HG02938 (cell line): ENCODE data around the gene DOCK1.

Experiments
- ATAC-seq: cut with Tn5 transposase; IDR thresholded peaks from one replicate; pipeline ENCODE4 v1.9.1; 2021; ENCODE audit warnings: mild to moderate bottlenecking, moderate library complexity; ENCODE audit not compliant: unreplicated experiment

The DOCK1 gene

DNA sequence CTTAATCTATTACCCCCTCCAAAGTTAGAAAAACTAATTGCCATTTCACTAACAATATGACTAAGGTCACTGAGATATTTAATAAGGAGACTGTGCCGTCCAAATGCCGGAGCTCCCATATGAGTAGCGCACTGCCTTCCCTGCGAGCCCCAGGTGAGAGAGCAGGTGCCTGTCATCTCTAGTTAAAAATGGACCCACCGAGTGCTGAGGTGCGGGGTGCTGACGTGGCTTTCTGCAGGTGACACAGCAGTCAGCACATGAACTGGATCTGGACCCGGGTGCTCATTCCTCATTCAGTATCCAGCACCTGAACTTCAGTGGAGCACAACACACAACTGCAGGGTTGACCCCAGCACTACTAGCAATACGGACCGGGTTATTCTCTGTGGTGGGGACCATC lies 505.8 kb downstream of the DOCK1 start:
- ATAC-seq, result no peak

DNA sequence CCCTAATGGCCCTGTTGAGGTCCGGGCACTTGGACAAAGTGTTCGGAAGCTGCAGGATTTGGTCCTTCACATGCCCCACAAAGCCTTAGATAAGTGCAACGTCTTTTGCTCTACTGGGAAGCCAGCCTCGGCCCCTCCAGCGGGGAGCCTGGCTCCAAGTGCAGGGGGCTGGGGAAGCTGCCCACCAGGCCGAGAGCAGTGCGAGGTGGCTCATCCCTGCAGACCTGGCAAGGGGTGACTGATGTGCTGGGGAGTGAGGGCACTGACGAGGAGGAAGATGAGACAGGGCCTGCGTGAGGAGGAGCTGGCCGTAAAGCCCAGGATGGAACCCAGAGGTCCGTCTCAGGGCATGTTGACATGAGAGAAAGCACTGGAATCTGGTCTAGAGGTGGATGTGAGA lies 508.1 kb downstream of the DOCK1 start:
- no peak for ATAC-seq

DNA sequence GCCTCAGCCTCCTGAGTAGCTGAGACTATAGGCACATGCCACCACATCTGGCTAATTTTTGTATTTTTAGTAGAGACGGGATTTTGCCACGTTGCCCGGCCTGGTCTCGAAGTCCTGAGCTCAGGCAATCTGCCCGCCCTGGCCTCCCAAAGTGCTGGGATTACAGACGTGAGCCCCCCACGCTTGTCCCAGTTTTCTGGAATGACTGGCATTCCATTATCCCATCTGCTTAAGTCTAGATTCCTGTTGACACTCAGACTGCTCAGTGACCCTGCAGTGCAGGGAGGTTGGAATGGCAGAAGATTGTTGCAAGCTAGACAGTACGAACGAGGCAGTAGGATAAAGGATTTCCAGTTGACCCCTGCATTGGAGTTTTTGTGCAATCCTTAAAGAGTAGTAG lies 508.8 kb downstream of the DOCK1 start:
- no peak for ATAC-seq

DNA sequence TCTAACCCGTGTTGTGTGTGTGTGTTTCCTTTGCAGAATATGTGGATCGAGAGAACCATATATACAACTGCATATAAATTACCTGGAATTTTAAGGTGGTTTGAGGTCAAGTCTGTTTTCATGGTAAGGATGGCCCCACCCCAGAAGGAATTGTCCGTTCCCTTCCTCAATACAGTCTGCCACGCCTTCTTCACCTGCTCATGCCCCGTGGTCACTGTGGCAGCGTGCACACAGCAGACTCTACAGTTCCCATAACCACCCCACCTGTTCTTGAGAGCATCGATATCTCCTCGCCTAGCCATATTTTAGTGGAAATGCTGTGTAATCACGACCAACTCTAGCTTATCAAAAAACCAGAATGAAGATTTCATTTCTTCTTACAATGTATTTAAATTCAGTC lies 509.9 kb downstream of the DOCK1 start:
- ATAC-seq, result no peak

DNA sequence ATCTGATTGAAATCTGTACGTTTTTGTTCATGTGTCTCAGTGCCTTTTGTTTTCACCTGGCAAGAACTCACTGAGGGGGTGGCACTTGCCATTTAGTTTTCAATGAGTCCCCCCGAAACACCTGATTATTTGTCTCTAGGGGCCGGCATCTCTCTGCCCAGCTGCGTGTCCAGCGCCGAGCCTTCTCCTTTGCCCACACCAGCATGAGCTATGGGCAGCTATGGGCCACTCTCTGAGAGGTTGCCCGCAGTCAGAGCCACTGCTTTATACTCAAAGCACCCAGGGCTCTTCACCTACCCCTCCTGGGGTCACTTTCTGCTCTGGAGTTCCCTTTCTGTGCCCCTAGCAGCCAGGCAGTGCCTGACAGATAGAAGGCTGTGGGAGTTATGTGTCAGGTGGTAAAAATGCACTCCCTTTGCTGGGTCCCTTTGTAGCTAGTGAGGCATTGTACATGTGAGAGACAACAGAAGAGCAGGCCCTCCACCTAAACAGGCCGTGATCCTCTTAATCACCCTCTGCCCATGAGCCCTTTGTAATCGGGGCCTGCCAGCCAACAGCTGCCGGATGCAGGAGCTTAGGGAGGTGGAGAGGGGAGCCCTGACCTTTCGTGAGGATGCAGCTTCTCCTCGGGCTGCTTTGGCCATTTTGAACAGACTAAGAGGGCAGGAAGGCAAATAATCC lies 510.8 kb downstream of the DOCK1 start:
- ATAC-seq, result no peak

DNA sequence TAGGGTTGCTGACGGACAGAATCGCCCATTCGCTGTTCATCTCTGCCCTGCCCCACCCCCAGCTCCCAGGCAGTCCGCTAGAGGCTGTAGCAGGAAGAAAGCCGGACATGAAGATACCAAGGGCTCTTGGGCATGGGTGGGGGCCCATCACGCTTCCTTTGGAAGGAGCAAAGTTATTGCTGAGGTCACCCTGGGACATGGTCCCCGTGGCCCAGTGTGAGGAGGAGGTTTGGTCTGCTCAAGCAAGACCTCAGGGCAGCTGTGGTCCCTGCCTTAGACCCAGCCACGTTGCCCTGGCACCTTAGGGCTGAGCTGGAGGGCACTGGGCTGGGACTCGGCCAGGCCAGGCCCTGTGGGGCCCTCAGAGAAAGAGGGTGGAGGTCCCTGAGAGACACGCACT lies 511.8 kb downstream of the DOCK1 start:
- ATAC-seq, result no peak

DNA sequence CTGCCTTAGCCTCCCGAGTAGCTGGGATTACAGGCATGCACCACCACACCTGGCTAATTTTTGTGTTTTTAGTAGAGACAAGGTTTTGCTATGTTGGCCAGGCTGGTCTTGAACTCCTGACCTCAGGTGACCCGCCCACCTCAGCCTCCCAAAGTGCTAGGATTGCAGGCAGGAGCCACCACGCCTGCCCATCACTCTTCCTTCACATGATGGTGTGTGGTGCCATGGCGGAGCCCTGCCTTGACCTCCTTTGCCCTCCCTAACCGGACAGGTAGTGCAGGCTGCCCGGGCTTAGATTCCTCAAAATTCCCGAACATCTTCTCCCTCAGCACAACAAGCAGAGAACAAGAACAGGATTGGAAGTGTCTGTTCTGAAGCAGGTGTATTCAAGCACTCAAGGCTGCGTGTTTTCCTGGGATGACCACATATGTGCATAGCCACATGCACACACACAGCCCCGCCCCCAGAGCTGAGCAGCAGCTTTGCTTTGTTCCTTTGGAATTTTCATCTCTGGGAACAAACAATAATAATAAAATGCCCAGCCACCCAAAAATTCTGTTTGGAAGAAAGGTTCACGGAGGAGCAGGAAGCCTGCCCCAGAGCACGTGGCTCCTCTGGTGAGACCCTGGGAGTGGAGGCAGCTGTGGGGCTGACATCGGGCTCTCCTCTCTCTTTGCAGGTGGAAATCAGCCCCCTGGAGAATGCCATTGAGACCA lies 512.6 kb downstream of the DOCK1 start:
- ATAC-seq, result no peak

DNA sequence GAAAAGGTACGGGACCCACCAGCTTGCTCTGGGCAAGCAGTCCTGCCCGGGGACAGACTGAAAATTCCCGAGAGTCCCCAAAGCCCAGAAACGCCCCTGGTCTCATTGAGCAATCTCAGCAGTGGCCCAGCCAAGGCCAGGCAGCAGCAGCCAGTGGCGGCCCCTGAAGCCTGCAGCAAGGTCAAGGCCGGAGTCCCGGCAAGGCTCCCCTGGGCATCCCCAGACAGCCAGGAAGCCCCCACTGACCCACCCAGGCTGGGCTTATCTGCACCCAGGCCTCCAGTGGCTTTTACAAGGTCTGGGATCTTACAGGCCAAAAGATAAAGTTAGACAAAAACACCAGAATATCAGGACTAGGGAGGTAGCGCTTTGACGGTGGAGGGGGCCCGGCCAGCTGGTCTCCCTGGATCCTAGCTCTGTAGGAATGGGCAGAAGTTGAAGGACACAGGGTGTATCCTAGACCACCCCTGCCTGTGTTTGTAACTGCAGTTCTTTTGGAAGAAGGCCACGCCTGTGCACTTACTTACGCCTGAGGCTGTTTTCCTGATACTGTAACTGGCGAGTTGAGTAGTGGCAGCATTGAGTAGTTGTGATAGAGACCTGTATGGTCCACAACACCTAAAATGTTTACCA lies 513.4 kb downstream of the DOCK1 start:
- no peak for ATAC-seq

DNA sequence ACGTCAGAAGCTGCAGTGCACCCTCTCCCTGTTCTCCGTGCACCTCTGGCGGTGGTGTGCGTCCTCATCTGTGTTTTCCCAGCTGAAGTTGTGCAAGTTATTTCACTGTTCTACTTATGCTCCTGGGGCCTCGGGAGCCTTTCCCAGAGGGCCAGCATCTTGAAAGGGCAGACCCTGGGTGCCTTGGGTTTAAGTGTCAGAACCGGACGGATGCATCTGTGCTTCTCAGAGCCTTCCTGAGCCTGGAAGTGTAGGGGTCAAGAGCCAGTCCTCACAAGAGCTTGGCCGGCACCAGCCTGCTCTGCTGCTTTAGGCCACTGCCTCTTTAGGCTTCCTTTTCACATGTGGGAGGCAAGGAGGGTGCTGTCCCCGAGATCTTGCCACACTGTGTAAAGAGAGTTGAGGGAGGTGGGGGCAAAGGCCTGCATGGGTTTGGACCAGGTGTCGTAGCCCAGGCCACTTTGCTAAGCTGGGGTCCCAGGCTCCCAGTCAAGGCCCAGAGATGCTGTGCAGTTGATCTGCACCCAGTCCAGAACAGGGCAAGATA lies 515.0 kb downstream of the DOCK1 start:
- ATAC-seq, result no peak

DNA sequence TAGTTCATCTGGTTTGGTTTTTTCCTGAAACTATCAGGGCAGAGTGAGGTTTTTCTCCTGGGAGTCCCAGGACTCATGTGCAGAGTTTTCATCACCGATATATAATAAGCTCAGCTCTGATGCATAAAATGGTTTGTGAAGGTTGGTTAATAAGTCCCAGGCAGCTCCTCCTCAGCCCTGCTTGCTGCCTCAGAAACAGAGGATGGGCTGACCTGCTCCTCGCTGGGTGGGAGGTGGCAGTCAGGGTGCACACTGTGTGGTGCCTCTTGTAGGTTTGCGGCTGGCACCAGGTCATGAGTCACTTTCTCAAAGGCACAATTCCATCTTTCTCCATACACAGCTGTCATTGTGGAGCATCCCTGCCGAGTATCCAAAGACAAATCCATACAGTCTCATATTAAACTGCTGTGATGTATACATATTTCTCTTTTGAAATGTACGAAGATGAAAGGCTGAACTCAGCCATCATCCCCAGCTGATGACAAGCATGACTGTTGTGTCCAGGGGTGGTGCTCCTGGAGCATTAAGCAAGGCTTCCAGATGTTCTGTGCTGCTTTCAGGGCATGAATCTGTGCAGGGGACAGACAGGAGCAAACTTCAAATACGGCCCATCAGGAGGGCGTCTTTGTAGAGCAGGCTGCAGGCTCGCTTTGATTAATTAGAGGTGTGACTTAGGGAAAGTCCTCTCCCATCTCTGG lies 518.1 kb downstream of the DOCK1 start:
- no peak for ATAC-seq

DNA sequence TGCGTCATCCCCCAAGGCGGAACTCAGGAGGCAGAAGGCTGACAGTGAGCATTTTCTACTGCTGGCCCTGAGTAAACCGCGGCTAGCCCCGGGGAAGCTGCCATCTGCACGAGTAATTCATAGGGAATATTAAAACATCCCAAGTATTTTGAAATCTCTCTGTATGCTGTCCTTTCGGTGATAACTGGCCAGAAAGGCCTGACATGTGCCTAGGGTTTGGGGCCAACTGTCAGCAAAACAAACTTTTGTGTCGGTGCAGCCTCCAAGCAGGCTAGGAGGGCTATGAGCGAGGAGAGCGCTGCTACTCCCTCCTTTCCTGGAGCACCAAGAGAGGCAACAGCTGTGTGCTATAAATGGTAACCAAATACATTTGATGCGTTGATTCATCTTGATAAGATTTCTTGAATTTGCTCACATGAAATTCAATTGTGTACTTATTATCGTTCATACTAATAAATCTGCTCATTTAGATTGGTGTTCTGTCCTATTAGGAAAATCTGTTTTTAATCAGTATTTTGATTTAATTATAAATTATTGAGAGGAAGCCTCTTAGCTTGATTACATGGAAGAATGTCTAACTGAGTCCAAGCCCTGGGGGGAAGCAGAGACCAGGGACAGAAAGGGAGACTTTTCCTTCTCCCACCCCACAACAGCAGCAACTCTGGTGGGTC lies 519.5 kb downstream of the DOCK1 start:
- no peak for ATAC-seq

DNA sequence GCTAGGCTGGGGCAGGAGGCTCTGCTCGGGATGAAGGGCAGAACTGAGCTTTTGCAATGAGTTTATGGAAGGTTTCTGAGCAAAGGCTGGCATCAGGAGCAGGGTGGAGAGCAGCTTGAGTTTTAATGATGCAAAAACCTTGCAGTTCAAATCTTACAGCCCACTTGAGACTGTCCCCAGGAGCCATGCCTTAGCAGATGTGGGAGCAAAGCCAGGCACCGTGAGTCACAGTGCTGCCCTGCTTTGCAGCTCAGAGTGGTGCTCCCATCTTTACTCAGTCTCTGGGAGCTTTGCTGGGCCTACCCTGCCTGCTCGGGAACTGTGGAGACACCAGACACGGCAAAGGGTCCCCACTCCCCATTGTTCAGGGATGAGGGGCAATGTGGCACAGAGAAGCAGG lies 521.5 kb downstream of the DOCK1 start:
- no peak for ATAC-seq

DNA sequence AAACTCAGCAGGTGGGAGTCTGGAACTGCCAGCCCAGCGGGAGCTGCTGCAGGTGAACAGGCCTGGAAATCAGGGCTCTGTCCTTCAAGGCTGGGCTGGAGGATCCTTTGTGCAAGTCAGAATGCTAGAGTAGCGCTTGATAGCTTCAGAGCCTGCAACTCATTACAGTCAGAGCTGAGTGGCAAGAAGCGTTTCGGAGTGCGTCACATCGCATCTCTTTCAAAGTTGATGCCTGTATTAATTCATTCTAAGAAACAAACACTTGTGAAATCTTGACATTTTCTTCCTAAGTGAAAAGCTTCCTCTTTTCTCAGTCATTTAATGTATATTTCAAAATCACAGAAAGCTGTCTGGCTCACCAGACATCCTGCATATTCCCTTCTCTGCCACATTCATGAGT lies 522.7 kb downstream of the DOCK1 start:
- ATAC-seq, result no peak

DNA sequence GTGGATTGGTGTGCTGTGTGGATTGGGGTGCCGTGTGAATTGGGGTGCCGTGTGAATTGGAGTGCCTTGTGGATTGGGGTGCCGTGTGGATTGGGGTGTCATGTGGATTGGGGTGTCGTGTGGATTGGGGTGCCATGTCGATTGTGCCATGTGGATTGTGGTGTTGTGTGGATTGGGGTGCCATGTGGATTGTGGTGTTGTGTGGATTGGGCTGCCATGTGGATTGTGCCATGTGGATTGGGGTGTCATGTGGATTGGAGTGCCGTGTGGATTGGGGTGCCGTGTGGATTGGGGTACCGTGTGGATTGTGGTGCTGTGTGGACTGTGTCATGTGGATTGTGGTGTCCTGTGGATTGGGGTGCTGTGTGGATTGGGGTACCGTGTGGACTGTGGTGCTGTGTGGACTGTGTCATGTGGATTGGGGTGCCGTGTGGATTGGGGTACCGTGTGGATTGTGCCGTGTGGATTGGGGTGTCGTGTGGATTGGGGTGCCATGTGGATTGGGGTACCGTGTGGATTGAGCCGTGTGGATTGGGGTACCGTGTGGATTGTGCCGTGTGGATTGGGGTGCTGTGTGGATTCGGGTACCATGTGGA lies 523.3 kb downstream of the DOCK1 start:
- ATAC-seq, result no peak

DNA sequence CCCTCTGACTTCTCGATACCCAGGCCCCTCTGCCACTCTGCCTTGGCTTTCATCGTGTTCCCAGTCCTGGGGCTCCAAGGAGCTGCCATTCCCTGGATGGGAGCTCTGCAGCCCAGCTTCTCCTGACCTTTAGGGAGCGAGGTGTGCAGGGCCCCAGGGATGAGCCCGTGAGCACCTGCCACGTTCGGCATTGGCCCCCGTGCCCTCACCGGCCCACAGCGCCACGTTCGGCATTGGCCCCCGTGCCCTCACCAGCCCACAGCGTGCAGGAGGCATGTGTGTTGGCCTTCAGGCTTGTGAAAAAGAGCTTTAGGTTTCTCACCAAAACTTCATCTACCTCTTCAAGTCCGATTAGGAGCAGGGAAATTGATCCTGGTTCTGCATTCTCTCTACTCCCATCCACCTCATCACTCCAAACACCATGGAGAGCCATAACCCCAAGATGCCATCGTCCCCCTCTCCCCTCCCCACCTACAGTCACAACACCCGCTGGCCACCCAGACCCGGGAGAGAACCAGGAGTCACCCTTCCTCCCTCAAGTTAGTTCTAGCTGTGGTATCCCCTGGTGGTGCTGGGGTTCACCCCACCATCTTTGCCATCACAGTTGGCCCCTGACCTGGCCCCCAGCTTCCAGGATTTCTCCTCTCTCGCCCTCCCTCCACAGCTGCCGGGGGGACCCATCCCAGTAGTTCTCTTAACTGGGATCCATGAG lies 524.5 kb downstream of the DOCK1 start:
- no peak for ATAC-seq

DNA sequence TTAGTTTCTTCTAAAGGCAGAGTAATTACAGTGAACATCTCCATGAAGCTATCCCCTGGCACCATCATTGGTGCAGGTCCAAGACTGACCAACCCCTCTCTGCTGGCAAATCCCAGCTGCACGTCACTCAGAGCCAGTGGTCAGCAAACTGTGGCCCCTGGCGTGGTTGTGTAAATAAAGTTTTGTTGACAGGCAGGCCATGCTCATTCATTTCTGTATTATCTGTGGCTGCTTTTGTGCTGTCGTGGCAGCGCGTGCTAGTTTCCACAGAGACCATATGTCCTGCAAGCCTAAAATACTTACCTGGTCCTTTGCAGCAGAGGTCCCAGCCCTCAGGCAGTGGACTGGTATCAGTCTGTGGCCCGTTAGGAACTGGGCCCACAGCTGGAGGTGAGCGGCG lies 526.3 kb downstream of the DOCK1 start:
- no peak for ATAC-seq

DNA sequence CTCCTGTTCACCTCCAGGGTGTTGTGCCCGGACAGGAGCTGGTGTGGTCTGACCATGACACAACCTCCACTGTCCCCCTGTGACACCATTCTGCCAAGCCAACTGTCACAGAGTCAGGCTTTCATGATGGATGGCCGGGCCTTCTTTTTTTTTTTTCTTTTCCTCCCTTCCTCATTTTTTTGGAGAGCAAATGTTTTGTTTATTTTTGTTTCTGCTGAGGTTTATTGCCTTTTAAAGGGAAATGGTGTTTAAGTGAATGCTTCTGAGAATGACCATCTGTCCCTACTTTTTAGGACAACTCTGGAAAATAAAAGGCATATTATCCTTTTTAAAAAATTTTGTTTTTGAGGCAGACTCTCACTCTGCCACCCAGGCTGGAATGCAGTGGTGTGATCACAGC lies 528.8 kb downstream of the DOCK1 start:
- ATAC-seq, result no peak

DNA sequence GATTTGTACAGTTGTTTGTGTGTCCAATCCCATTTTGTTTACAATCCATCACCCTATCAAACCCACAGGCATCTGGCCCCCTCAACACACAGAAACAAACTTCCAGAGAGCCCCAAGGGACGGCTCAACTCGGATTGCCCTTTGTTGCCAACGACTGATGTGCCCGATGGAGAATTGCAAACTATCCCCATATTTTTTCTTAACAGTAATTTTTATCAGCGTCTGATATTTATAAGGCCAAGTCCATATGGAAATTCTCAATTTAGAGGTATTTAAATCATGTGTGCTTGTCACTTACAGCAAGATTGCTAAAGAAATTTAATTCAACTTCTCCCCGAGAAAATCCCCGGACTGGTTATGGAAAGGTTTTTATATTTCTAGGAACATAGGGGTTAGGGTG lies 530.0 kb downstream of the DOCK1 start:
- ATAC-seq, result no peak

DNA sequence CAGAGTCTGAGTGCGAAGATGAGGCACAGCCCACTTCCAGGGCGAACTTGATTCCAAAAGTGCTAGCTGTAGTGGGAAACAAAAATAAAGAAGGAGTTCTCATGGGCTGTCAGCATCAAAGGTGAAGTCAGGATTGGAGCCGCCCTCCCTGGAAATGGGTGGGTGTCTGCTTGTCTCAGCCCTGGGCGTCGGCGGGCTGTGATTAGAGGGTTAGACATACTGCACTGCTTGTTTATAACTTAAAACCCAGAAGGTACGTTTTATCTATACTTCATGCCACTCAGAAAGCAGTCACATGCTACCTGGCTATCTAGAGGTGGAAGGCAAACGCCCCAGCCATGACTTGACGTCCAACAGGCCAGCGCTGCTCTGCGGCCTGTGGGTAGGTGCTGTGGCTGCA lies 535.1 kb downstream of the DOCK1 start:
- no peak for ATAC-seq
